Small intestine (tissue), 7 donors: ENCODE results near the gene FBXO31. TPM values are rescaled to one million over a fixed set of nuclear protein-coding genes. Genes with fewer than 3 reads are reported as not detected.

Experiments used
- DNase-seq, 2 donors: peaks; one replicate each; pipeline versions ENCODE4 v3.0.0 to v3.0.0-alpha.2; 2013
- FAIRE-seq: peaks from 2 replicates; lab custom pipeline; 2012; peaks lifted over from hg19 to GRCh38; lab: Jason Lieb, UNC
- H3K27ac ChIP-seq, 3 donors: one replicate each; pipeline ENCODE4 v1.5.1; 2013; ENCODE audit warnings: low read length in 2 of 3, mild to moderate bottlenecking in 2 of 3, control low read depth in 1 of 3, inconsistent platforms in 1 of 3, low read depth in 1 of 3, moderate library complexity in 1 of 3
- H3K27me3 ChIP-seq, 3 donors: one replicate each; pipeline ENCODE4 v1.6.1; 2013; ENCODE audit warnings: low read length in 3 of 3, inconsistent platforms in 1 of 3; ENCODE audit not compliant: control insufficient read depth in 3 of 3, insufficient read depth in 3 of 3
- H3K36me3 ChIP-seq, 3 donors: one replicate each; pipeline ENCODE4 v1.6.1; 2013; ENCODE audit warnings: low read length in 3 of 3, inconsistent platforms in 1 of 3, low read depth in 1 of 3, mild to moderate bottlenecking in 1 of 3, moderate library complexity in 1 of 3; ENCODE audit not compliant: control insufficient read depth in 3 of 3, insufficient read depth in 2 of 3
- H3K4me1 ChIP-seq, 3 donors: one replicate each; pipeline ENCODE4 v1.6.1; 2013; ENCODE audit warnings: low read length in 2 of 3, inconsistent platforms in 1 of 3, low read depth in 1 of 3, mild to moderate bottlenecking in 1 of 3, moderate library complexity in 1 of 3; ENCODE audit not compliant: control insufficient read depth in 3 of 3, insufficient read depth in 2 of 3
- H3K4me3 ChIP-seq, 3 donors: one replicate each; pipeline ENCODE4 v1.5.1; 2013; ENCODE audit warnings: low read length in 3 of 3, control low read depth in 1 of 3, inconsistent platforms in 1 of 3, low read depth in 1 of 3, mild to moderate bottlenecking in 1 of 3, moderate library complexity in 1 of 3
- H3K9me3 ChIP-seq, 2 donors: one replicate each; pipeline ENCODE4 v1.6.1; 2013; ENCODE audit warnings: low read depth in 1 of 2, low read length in 1 of 2; ENCODE audit not compliant: control insufficient read depth in 2 of 2, insufficient read depth in 1 of 2
- WGBS, 3 donors: extraction: QIAGEN DNeasy Blood & Tissue Kit; methylation state at CpG; one replicate each; pipeline ENCODE4 v1.1.7; 2013; 5-methylcytosine and 5-hydroxymethylcytosine counted together
- polyA plus RNA-seq, 4 donors: library from polyadenylated mRNA; stranded (reverse) in 3 of 4; unstranded in 1 of 4; fragments of 200-250 nt in 3 of 4; fragments of 120-200 nt in 1 of 4; gene quantifications; one replicate each; pipeline versions ENCODE4 v1.2.1 to v1.2.3, GENCODE V29; 2013
- donor health status: healthy with polysubstance abuse.
- donor health status: control.
- donor health status: control.
- donor health status: Bipolar disorder and iron deficiency.
- donor health status: healthy.

Gene FBXO31
- polyA plus RNA-seq, 4 donors = 23.8 to 38.7 (median 29.4) TPM

DNA sequence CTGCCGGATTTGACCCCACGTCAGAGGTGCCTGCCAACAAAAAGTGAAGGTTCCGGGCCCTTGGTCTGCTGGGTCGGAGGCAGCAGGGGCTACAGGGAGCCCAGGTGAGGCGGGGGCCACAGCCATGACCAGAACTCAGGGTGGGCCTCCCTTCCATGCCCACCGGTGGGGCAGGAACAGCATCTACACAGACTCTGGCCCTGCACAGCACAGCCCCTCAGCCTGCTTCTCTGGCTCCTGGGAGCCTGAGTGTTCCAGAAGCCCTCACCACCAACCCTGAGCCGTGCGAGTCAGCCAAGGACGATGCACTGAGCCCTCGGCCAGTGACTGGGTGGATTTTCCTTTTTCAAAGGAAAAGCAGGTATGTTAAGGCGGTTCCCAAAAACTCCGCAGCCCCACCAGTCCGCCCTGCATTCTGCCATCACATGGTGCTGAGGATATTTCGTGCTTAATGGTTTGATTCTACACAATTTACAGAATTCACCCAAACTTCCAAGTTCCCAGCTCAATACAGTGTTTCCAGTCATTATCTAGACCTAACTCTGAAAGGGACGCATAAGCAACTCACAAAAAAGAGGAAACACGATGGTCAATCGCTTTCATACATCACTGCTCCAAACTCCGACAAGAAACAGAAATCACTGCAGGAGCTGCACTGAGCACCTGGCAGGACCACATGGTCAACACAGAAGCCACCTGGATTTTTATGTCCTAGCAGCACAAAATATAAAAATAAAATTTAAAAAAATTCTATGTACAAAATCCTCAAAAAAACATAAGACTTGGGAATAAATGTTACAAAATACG is 46.9 kb downstream of the FBXO31 start:
- no peak overlapping the region for H3K4me3 ChIP-seq
- DNase-seq (no peak), FAIRE-seq (no peak)
- no peaks in the 10 kb centered on the region for H3K4me1 ChIP-seq
- no peaks in the 10 kb centered on the region for H3K27me3 ChIP-seq
- peaks cover 20 to 75% (median 32%) of the 10 kb centered on the region in 3 donors for H3K36me3 ChIP-seq
- H3K27ac ChIP-seq = no peak overlapping the region
- 89 to 93% (median 93%) methylated on average over 19 of the region's 19 CpGs for WGBS, 3 donors
- no peaks in the 10 kb centered on the region for H3K9me3 ChIP-seq

- no peak for FAIRE-seq
- Histone ChIP-seq H3K36me3 (peaks cover 23 to 83% (median 33%) of the 10 kb centered on the region in 3 donors), H3K4me3 (no peak overlapping the region), H3K9me3 (no peaks in the 10 kb centered on the region), H3K27me3 (no peaks in the 10 kb centered on the region), H3K27ac (no peak overlapping the region), H3K4me1 (no peaks in the 10 kb centered on the region)
- WGBS, 3 donors = 90 to 93% (median 92%) methylated on average over 19 of the region's 19 CpGs
- DNase-seq = no peak
These were observed 47.7 kb downstream of the FBXO31 start for GRCh38 chr16:87335625-87336433.

- Histone ChIP-seq H3K4me3 (no peak overlapping the region), H3K4me1 (no peaks in the 10 kb centered on the region), H3K36me3 (peaks cover 27 to 91% (median 37%) of the 10 kb centered on the region in 3 donors), H3K27ac (no peak overlapping the region), H3K9me3 (no peaks in the 10 kb centered on the region), H3K27me3 (no peaks in the 10 kb centered on the region)
- FAIRE-seq (no peak), DNase-seq (no peak)
- 90 to 93% (median 93%) methylated on average over 27 to 29 of the region's 29 CpGs for WGBS, 3 donors
These were observed 48.6 kb downstream of the FBXO31 start for GRCh38 chr16:87334651-87335624.

GRCh38 chr16:87333581-87334331 is 49.8 kb downstream of the FBXO31 start:
- H3K4me3 ChIP-seq = no peak overlapping the region
- H3K36me3 ChIP-seq = peaks cover 27 to 92% (median 37%) of the 10 kb centered on the region in 3 donors
- no peaks in the 10 kb centered on the region for H3K27me3 ChIP-seq
- DNase-seq (no peak), FAIRE-seq (no peak)
- H3K9me3 ChIP-seq = no peaks in the 10 kb centered on the region
- no peaks in the 10 kb centered on the region for H3K4me1 ChIP-seq
- H3K27ac ChIP-seq = no peak overlapping the region
- WGBS, 3 donors = 92 to 95% (median 94%) methylated on average over 40 to 41 of the region's 41 CpGs

GRCh38 chr16:87333101-87333500 is 50.5 kb downstream of the FBXO31 start:
- Histone ChIP-seq H3K27me3 (no peaks in the 10 kb centered on the region), H3K9me3 (no peaks in the 10 kb centered on the region), H3K36me3 (peaks cover 27 to 93% (median 32%) of the 10 kb centered on the region in 3 donors), H3K27ac (no peak overlapping the region), H3K4me3 (no peak overlapping the region), H3K4me1 (no peaks in the 10 kb centered on the region)
- no peak for DNase-seq
- no peak for FAIRE-seq
- WGBS, 3 donors = 92 to 97% (median 92%) methylated on average over 14 to 15 of the region's 15 CpGs

GRCh38 chr16:87332150-87332549 is 51.4 kb downstream of the FBXO31 start:
- Histone ChIP-seq H3K36me3 (peaks cover 27 to 93% (median 32%) of the 10 kb centered on the region in 3 donors), H3K27ac (no peak overlapping the region), H3K27me3 (no peaks in the 10 kb centered on the region), H3K4me3 (no peak overlapping the region), H3K4me1 (no peaks in the 10 kb centered on the region), H3K9me3 (no peaks in the 10 kb centered on the region)
- no peak for DNase-seq
- no peak for FAIRE-seq
- WGBS, 3 donors = 80 to 86% (median 85%) methylated on average over 10 of the region's 10 CpGs

- no peak for FAIRE-seq
- Histone ChIP-seq H3K4me3 (no peak overlapping the region), H3K4me1 (no peaks in the 10 kb centered on the region), H3K27ac (no peak overlapping the region), H3K27me3 (no peaks in the 10 kb centered on the region), H3K9me3 (no peaks in the 10 kb centered on the region), H3K36me3 (peaks cover 24 to 94% (median 32%) of the 10 kb centered on the region in 3 donors)
- DNase-seq = no peak
- WGBS, 3 donors = 94 to 95% (median 94%) methylated on average over 31 of the region's 31 CpGs
These were observed 52.3 kb downstream of the FBXO31 start for GRCh38 chr16:87331241-87331801.
